IMR-90 (cell line): ENCODE data around the gene WDFY2. TPM values are rescaled to one million over a fixed set of nuclear protein-coding genes. Genes with fewer than 3 reads are reported as not detected.
"Not testable (repeated sequence)": the region's sequence is repeated elsewhere in the genome, so short reads cannot be mapped to it uniquely, and the experiment has no call there.

ENCODE experiments used
- ATAC-seq: fragments of 200-7000 bp; cut with Tn5 transposase; 2 replicates; pipeline ENCODE4 v1.9.1; 2020; ENCODE audit warnings: low read depth, mild to moderate bottlenecking, moderate library complexity
- BruUV-seq: library from RNA; stranded (reverse); fragments of 400-500 nt; replicated peaks from 2 replicates; lab custom pipeline; 2021; lab: Mats Ljungman, UMichigan
- CTCF ChIA-PET: fragments of 300-600 bp; formaldehyde crosslinking; extraction: SDS; loops from one replicate; lab custom pipeline; 2021; ENCODE audit warnings: antibody characterized with exemption; lab: Yijun Ruan, JAX
- POLR2A ChIA-PET: fragments of 300-600 bp; sonication (Branson Sonifier 250); formaldehyde crosslinking; loops from one replicate; lab custom pipeline; 2022; ENCODE audit warnings: antibody characterized with exemption; ENCODE audit not compliant: unreplicated experiment; lab: Charles Lee
- DNase-seq: peaks from one replicate; pipeline ENCODE4 v3.0.0; 2013
- H2AFZ ChIP-seq: replicated peaks from 2 replicates; pipeline ENCODE3; 2013; ENCODE audit warnings: low read length, mild to moderate bottlenecking; ENCODE audit not compliant: poor library complexity
- H2AK5ac ChIP-seq: 2 replicates; pipeline ENCODE4 v1.6.1; 2013; ENCODE audit warnings: low read depth, low read length, inconsistent platforms
- H2AK9ac ChIP-seq: replicated peaks from 2 replicates; pipeline ENCODE3; 2013; ENCODE audit warnings: mild to moderate bottlenecking, low read depth, low read length, moderate library complexity; ENCODE audit not compliant: poor library complexity
- H2BK120ac ChIP-seq: 2 replicates; pipeline ENCODE4 v1.6.1; 2013; ENCODE audit warnings: low read depth, low read length, inconsistent platforms
- H2BK15ac ChIP-seq: 3 replicates; pipeline ENCODE4 v1.6.1; 2013; ENCODE audit warnings: low read depth, low read length, inconsistent platforms
- H2BK20ac ChIP-seq: 2 replicates; pipeline ENCODE4 v1.6.1; 2013; ENCODE audit warnings: low read depth, mild to moderate bottlenecking, inconsistent platforms, low read length, moderate library complexity
- H2BK5ac ChIP-seq: 2 replicates; pipeline ENCODE4 v1.6.1; 2013; ENCODE audit warnings: mild to moderate bottlenecking, low read depth, low read length, inconsistent platforms; ENCODE audit not compliant: poor library complexity, severe bottlenecking
- H3K14ac ChIP-seq: replicated peaks from 2 replicates; pipeline ENCODE4 v1.6.1; 2013; ENCODE audit warnings: low read depth, low read length, inconsistent platforms
- H3K18ac ChIP-seq: 2 replicates; pipeline ENCODE4 v1.6.1; 2013; ENCODE audit warnings: low read depth, low read length, control low read depth
- H3K23ac ChIP-seq: 2 replicates; pipeline ENCODE4 v1.6.1; 2013; ENCODE audit warnings: low read depth, low read length, inconsistent platforms
- H3K27ac ChIP-seq: 2 replicates; pipeline ENCODE4 v1.5.1; 2013; ENCODE audit warnings: mild to moderate bottlenecking, control low read depth, low read length; ENCODE audit not compliant: insufficient read depth
- H3K27me3 ChIP-seq: 2 replicates; pipeline ENCODE4 v1.6.1; 2013; ENCODE audit warnings: low read length; ENCODE audit not compliant: control insufficient read depth, insufficient read depth
- H3K36me3 ChIP-seq: 2 replicates; pipeline ENCODE4 v1.6.1; 2013; ENCODE audit warnings: low read length, mixed read lengths; ENCODE audit not compliant: control insufficient read depth, insufficient read depth
- H3K4ac ChIP-seq: 2 replicates; pipeline ENCODE4 v1.6.1; 2013; ENCODE audit warnings: low read depth, low read length, inconsistent platforms
- H3K4me1 ChIP-seq: 2 replicates; pipeline ENCODE4 v1.6.1; 2013; ENCODE audit warnings: low read length, mixed read lengths; ENCODE audit not compliant: control insufficient read depth, insufficient read depth
- H3K4me2 ChIP-seq: 2 replicates; pipeline ENCODE4 v1.6.1; 2013; ENCODE audit warnings: low read depth, mild to moderate bottlenecking, control low read depth, low read length, moderate library complexity
- H3K4me3 ChIP-seq: 2 replicates; pipeline ENCODE4 v1.5.1; 2013; ENCODE audit warnings: low read depth, mild to moderate bottlenecking, control low read depth, low read length, moderate library complexity; ENCODE audit not compliant: insufficient read depth
- H3K56ac ChIP-seq: 2 replicates; pipeline ENCODE4 v1.6.1; 2013; ENCODE audit warnings: low read length, inconsistent platforms; ENCODE audit not compliant: insufficient read depth; ENCODE audit errors: extremely low read depth
- H3K79me1 ChIP-seq, 2 experiments: 2 replicates each; pipeline ENCODE4 v1.6.1; 2013; ENCODE audit warnings: low read length in 2 of 2, inconsistent platforms in 1 of 2, low read depth in 1 of 2
- H3K9ac ChIP-seq: 2 replicates; pipeline ENCODE4 v1.6.1; 2013; ENCODE audit warnings: low read depth, low read length, control low read depth
- H3K9me1 ChIP-seq: 2 replicates; pipeline ENCODE4 v1.6.1; 2013; ENCODE audit warnings: low read length, inconsistent platforms; ENCODE audit not compliant: insufficient read depth
- H3K9me3 ChIP-seq: 2 replicates; pipeline ENCODE4 v1.6.1; 2013; ENCODE audit warnings: low read length; ENCODE audit not compliant: control insufficient read depth, insufficient read depth
- H4K20me1 ChIP-seq: 2 replicates; pipeline ENCODE4 v1.6.1; 2013; ENCODE audit warnings: low read length, inconsistent platforms; ENCODE audit not compliant: insufficient read depth
- H4K5ac ChIP-seq: 2 replicates; pipeline ENCODE4 v1.6.1; 2013; ENCODE audit warnings: mild to moderate bottlenecking, low read depth, low read length, control low read depth
- H4K8ac ChIP-seq, 2 experiments: 2 replicates each; pipeline ENCODE4 v1.6.1; 2013; ENCODE audit warnings: low read depth in 2 of 2, low read length in 2 of 2, control low read depth in 1 of 2, inconsistent platforms in 1 of 2
- H4K91ac ChIP-seq: 2 replicates; pipeline ENCODE4 v1.6.1; 2013; ENCODE audit warnings: low read depth, low read length, inconsistent platforms; ENCODE audit not compliant: insufficient read depth
- WGBS, 2 experiments: methylation state at CpG; one replicate each; pipeline versions ENCODE4 v1.1.5 to v1.1.7; 2013; ENCODE audit warnings: missing lambda C conversion rate in 2 of 2; ENCODE audit not compliant: insufficient read length in 1 of 2; ENCODE audit errors: extremely low coverage in 2 of 2; 5-methylcytosine and 5-hydroxymethylcytosine counted together
- dilution Hi-C: fragments of 300-500 bp; cut with HindIII; formaldehyde crosslinking; loops from one replicate; pipeline ENCODE4 v1.14.3; 2018; ENCODE audit warnings: low sequenced_read_pairs; ENCODE audit not compliant: unreplicated experiment
- in situ Hi-C: fragments of 300-500 bp; cut with MboI; formaldehyde crosslinking; loops from 3 replicates; pipeline ENCODE4 v1.14.3; 2019; ENCODE audit warnings: low sequenced_read_pairs, inconsistent platforms, mixed read lengths
- intact Hi-C: fragments of 100-400 bp; cut with micrococcal nuclease; formaldehyde crosslinking; loops from 2 replicates; pipeline ENCODE4 v1.10.0; 2022
- polyA plus RNA-seq, 3 experiments: library from polyadenylated mRNA; depleted of rRNA; stranded (reverse); fragments of >200 nt; gene quantifications; 2 replicates each; pipeline ENCODE4 v1.2.3, GENCODE V29; 2012; ENCODE audit warnings: low replicate concordance in 1 of 3
- total RNA-seq: library from RNA; depleted of rRNA; stranded (reverse); fragments of >200 nt; gene quantifications from 2 replicates; pipeline ENCODE4 v1.2.3, GENCODE V29; 2012

Gene WDFY2
- total and polyA plus RNA-seq, 2 of the 4 experiments (the other 2 are of a cell fraction): 4.3 to 5.4 TPM

- H2AK5ac ChIP-seq, H2AFZ ChIP-seq, H3K4me2 ChIP-seq, H2AK9ac ChIP-seq, H4K8ac ChIP-seq, H2BK15ac ChIP-seq, H3K27me3 ChIP-seq, H3K27ac ChIP-seq, in situ Hi-C loops, H3K9me3 ChIP-seq, intact Hi-C loops, H2BK20ac ChIP-seq, H2BK5ac ChIP-seq, H3K23ac ChIP-seq, H3K4me3 ChIP-seq, BruUV-seq, DNase-seq, CTCF ChIA-PET, H4K91ac ChIP-seq, ATAC-seq, H4K5ac ChIP-seq, H3K4ac ChIP-seq, H2BK120ac ChIP-seq, dilution Hi-C loops, POLR2A ChIA-PET, H3K36me3 ChIP-seq, H3K4me1 ChIP-seq, H3K9me1 ChIP-seq, H3K9ac ChIP-seq, H3K56ac ChIP-seq, H3K14ac ChIP-seq, H3K18ac ChIP-seq, H4K20me1 ChIP-seq: not testable (repeated sequence)
- H3K79me1 ChIP-seq: peaks cover 12 to 19% of the 10 kb centered on the region in 2 experiments
- no CpG with 5 or more reads among the region's 8 CpGs for WGBS, 2 experiments
Observed at GRCh38 chr13:51695677-51696076, 111.4 kb downstream of the WDFY2 start.
